ENCODE data around the gene GTF2A1L.

- no peak for TF ChIP-seq YY1 (IDR thresholded peaks at IDR 0.05; ENCODE audit: extremely low read depth, insufficient replicate concordance, low read depth, low read length)
- no peak for TF ChIP-seq CTCF (IDR thresholded peaks at IDR 0.05 in 2 of 3, conservative IDR thresholded peaks at IDR 0.05 in 1 of 3; ENCODE audit: borderline replicate concordance in 1 of 3, insufficient read depth in 1 of 3, low read depth in 2 of 3, low read length in 2 of 3)
- no peak for TF ChIP-seq SP1 (IDR thresholded peaks at IDR 0.05; ENCODE audit: low read depth)
- TF ChIP-seq MAX (IDR thresholded peaks at IDR 0.05) = no peak
- TF ChIP-seq EZH2phosphoT487 (IDR thresholded peaks at IDR 0.05; ENCODE audit: borderline replicate concordance) = no peak
- TF ChIP-seq SIN3A (IDR thresholded peaks at IDR 0.05; ENCODE audit: low read depth) = no peak
- TF ChIP-seq POLR2A (IDR thresholded peaks at IDR 0.05; ENCODE audit: borderline replicate concordance, extremely low read depth, insufficient read depth, insufficient read length) = no peak
- no peak for TF ChIP-seq EZH2 (IDR thresholded peaks at IDR 0.05)
- no peak for TF ChIP-seq REST (IDR thresholded peaks at IDR 0.05; ENCODE audit: low read depth)
- TF ChIP-seq SRF (IDR thresholded peaks at IDR 0.05; ENCODE audit: low read depth) = no peak
These were observed 8.4 kb downstream of the GTF2A1L start for GRCh38 chr2:48626047-48626446.
